Lower leg skin (tissue), 3 donors: Measurements from ENCODE around the gene NINL.

Source experiments
- CTCF ChIP-seq, 3 donors: fragments of 450-650 bp; IDR thresholded peaks; one replicate each; pipeline ENCODE4 v1.5.1; 2016; ENCODE audit warnings: antibody characterized with exemption in 3 of 3, mild to moderate bottlenecking in 3 of 3, moderate library complexity in 2 of 3
- POLR2A ChIP-seq, 2 donors: fragments of 450-650 bp; IDR thresholded peaks; one replicate each; pipeline ENCODE4 v1.6.1; 2016 to 2017; ENCODE audit warnings: antibody characterized with exemption in 2 of 2, mild to moderate bottlenecking in 1 of 2, moderate library complexity in 1 of 2

- no peak for TF ChIP-seq POLR2A (IDR thresholded peaks at IDR 0.05)
- TF ChIP-seq CTCF (IDR thresholded peaks at IDR 0.05): no peak
Measured at GRCh38 chr20:25469558-25469957, 115.8 kb downstream of the NINL start.
